Skeletal muscle satellite cell (primary cell): ENCODE results near the gene NDUFAF8.

Experiments
- H3K27me3 ChIP-seq: 2 replicates; pipeline ENCODE4 v1.7.0; 2013; ENCODE audit warnings: low read length; ENCODE audit not compliant: control insufficient read depth, insufficient read depth
- H3K36me3 ChIP-seq: 2 replicates; pipeline ENCODE4 v1.7.0; 2013; ENCODE audit warnings: mild to moderate bottlenecking, control low read depth, low read length; ENCODE audit not compliant: insufficient read depth
- H3K4me1 ChIP-seq: 2 replicates; pipeline ENCODE4 v1.7.0; 2013; ENCODE audit warnings: low read length; ENCODE audit not compliant: control insufficient read depth, insufficient read depth
- H3K4me2 ChIP-seq: 2 replicates; pipeline ENCODE4 v1.7.0; 2013; ENCODE audit warnings: mild to moderate bottlenecking, low read length
- H3K4me3 ChIP-seq: 2 replicates; pipeline ENCODE4 v1.7.0; 2013; ENCODE audit warnings: low read length
- H3K9ac ChIP-seq: 2 replicates; pipeline ENCODE4 v1.7.0; 2013; ENCODE audit warnings: mild to moderate bottlenecking, low read depth, low read length, moderate library complexity
- H3K9me3 ChIP-seq: replicated peaks from 2 replicates; pipeline ENCODE4 v1.7.0; 2013; ENCODE audit warnings: mild to moderate bottlenecking, control low read depth, low read length

Gene NDUFAF8

GRCh38 chr17:81263371-81264181 lies 24.5 kb downstream of the NDUFAF8 start:
- Histone ChIP-seq H3K4me2 (no peak overlapping the region), H3K27me3 (no peaks in the 10 kb centered on the region), H3K4me1 (no peaks in the 10 kb centered on the region), H3K9ac (no peak overlapping the region), H3K36me3 (peaks cover 63% of the 10 kb centered on the region), H3K4me3 (no peak overlapping the region), H3K9me3 (no peaks in the 10 kb centered on the region)

DNA sequence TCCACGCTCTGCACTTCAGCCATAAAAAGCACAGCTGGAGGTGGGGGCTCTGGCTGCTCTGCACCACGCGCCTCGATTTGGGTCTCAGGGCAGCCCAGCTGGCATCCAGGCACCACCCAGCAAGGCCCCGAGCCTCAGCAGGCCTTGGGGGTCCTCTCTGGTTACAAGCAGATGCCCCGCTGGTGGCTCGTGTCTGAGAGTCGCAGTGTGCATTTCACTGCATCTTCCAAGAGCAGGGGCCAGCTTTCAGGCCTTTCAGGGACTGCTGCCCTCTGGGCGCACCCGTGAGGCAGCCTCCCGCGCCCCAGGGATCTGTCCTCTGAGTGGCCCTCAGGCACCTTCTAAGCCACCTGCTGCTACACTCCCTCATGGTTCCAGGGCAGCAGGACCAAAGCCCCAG lies 25.5 kb downstream of the NDUFAF8 start:
- no peaks in the 10 kb centered on the region for H3K9me3 ChIP-seq
- peaks cover 61% of the 10 kb centered on the region for H3K36me3 ChIP-seq
- no peak overlapping the region for H3K9ac ChIP-seq
- H3K27me3 ChIP-seq: no peaks in the 10 kb centered on the region
- H3K4me1 ChIP-seq: no peaks in the 10 kb centered on the region
- no peak overlapping the region for H3K4me3 ChIP-seq
- no peak overlapping the region for H3K4me2 ChIP-seq

DNA sequence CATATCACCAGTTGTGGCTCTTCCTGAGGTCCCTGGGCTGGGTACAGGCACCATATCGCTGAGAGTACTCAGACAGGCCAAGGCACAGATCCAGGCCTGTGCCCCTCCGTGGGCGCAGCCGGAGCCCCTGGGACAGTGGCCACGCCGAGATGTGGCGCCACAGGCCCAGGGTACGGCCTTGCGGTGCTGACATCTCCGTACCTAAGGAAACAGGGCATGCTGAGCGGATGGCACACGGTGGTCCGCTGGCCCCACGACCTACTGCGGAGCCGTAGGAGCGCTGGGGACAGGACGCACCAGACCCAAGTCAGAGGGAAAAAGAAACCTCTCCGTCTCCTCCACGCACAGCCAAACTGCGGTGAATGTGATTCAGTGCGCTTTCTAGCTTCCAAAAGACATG lies 26.5 kb downstream of the NDUFAF8 start:
- H3K36me3 ChIP-seq: peaks cover 59% of the 10 kb centered on the region
- H3K4me2 ChIP-seq: no peak overlapping the region
- H3K27me3 ChIP-seq: no peaks in the 10 kb centered on the region
- no peaks in the 10 kb centered on the region for H3K4me1 ChIP-seq
- no peak overlapping the region for H3K4me3 ChIP-seq
- H3K9ac ChIP-seq: no peak overlapping the region
- no peaks in the 10 kb centered on the region for H3K9me3 ChIP-seq

DNA sequence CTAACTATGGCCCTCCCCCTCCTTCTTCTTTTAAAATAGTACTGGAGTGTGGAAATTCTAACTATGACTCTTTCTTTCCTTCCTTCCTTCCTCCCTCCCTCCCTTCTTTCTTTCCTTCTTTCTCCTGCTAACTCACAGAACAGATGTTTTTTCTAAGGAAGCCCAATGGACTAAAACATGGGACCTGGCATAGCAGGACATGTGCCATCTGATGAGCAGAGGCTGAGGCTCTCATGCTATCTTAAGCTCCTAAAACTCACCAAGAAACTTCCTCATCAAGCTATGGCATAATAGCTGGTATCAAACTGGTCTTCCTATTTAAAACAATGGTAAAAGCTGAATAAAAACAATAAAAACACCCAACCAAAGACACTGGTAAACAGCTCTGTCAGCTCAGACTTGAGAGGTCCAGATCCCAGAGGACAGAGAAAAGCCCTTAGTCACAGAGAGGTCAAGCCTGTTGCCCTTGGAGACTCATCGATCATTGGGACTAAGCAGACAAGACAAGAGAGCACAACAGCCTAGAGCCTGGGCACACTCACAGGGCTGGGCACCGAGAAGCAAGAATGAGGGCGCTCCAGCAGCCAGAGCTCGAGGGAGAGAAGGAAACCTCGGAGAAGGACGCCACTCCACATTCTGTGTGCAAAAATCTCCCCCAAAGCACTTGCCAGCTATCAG lies 28.4 kb downstream of the NDUFAF8 start:
- H3K4me1 ChIP-seq: no peaks in the 10 kb centered on the region
- no peak overlapping the region for H3K4me3 ChIP-seq
- peaks cover 48% of the 10 kb centered on the region for H3K36me3 ChIP-seq
- no peak overlapping the region for H3K9ac ChIP-seq
- no peaks in the 10 kb centered on the region for H3K27me3 ChIP-seq
- no peak overlapping the region for H3K4me2 ChIP-seq
- no peaks in the 10 kb centered on the region for H3K9me3 ChIP-seq

DNA sequence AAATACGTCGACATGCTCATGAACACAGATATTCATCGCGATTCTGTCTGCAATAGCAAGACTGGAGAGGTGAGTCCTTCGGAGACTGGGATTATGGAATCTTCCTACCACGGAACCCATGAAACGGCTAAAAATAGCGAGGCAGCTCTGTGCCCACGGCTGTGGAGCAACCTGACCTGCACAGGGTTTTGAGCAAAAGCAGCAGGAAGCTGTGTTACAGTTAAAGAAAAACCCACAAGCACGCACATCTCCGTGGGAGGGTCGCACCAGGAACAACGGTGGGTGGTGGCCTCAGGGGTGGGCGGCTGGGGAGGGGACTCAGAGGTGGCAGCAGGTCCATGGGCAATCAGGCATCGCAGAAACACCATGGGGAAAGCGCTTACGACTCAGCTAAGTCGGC lies 31.2 kb downstream of the NDUFAF8 start:
- Histone ChIP-seq H3K9me3 (no peaks in the 10 kb centered on the region), H3K4me3 (no peak overlapping the region), H3K4me1 (no peaks in the 10 kb centered on the region), H3K27me3 (no peaks in the 10 kb centered on the region), H3K36me3 (peaks cover 64% of the 10 kb centered on the region), H3K9ac (no peak overlapping the region), H3K4me2 (no peak overlapping the region)

DNA sequence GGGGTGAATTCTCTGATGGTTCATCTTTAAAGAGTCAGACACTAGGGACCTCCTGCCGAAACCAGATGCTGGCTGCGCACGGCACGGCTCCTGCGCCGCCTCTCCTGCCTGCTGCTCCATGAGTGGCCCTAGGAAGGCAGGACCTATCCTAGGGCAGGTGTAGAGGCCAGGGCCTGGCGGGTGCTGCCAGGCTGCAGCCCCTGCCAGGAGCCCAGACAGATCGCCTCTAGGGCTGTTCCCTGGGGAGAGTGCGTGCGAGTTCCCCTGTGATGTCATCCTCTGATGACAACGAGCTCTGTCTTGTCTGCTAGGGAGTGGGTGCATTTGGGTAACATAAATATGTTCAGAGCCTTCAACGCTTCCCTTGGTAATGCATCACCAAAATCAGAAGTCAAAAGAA lies 32.1 kb downstream of the NDUFAF8 start:
- Histone ChIP-seq H3K4me3 (no peak overlapping the region), H3K4me2 (no peak overlapping the region), H3K9ac (no peak overlapping the region), H3K9me3 (no peaks in the 10 kb centered on the region), H3K36me3 (peaks cover 63% of the 10 kb centered on the region), H3K4me1 (no peaks in the 10 kb centered on the region), H3K27me3 (no peaks in the 10 kb centered on the region)

DNA sequence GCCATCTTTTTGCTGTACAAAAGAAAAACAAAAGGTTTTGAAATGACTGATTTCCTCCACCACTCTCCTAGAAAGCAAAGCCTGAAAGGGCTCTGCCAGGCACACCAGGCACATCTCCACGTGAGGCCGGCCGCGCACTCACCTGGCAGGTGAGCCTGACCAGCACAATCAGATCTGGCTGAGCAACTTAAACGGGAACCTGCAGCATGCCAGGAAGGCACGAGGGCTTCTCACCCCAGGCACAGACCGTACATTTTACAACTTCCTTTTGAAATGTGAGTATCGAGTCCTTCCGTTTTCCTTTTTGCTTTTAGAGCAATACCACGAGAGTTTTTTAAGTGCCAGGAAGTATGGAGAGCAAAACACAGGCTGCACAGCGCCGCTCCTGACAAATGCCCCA lies 33.5 kb downstream of the NDUFAF8 start:
- Histone ChIP-seq H3K36me3 (peaks cover 66% of the 10 kb centered on the region), H3K4me3 (no peak overlapping the region), H3K9me3 (no peaks in the 10 kb centered on the region), H3K4me2 (no peak overlapping the region), H3K27me3 (no peaks in the 10 kb centered on the region), H3K9ac (no peak overlapping the region), H3K4me1 (no peaks in the 10 kb centered on the region)

DNA sequence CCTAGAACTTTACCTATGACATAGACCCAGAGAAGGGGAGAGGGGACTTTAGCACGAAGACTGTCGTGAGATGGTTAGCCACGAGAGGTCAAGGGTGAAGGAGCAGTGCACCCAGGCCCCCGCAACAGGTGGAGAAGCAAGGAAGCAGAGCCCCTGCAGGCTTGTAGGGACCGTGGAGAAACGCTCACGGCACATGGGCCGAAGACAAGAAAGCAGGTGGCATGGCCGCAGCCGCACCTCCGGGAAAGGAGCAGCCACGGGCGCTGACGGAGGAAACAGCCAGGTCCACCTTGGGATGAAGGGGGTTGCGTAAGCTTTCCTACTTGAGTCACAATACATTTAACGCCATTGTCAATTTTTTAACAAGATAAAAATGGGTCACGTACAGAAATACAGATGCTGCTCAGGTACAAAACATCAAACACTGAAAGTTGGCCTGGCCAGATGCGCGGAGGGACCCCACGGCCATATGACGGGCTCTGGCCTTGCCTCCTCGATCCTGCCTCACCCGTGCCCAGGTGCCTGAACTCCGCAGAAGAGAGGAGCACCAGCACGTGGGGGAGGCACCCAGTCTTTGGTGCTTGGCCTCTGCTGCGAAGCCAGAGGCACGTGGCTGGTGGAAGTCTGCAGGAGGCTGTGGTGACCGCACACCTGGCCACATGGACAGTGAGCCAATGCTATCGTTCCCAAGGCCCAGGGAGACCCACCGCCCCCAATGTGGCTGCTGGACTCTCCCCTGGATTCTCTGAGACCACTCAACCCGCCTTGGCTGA lies 34.8 kb downstream of the NDUFAF8 start:
- no peaks in the 10 kb centered on the region for H3K9me3 ChIP-seq
- H3K36me3 ChIP-seq: peaks cover 60% of the 10 kb centered on the region
- H3K4me3 ChIP-seq: no peak overlapping the region
- no peak overlapping the region for H3K9ac ChIP-seq
- no peak overlapping the region for H3K4me2 ChIP-seq
- H3K27me3 ChIP-seq: no peaks in the 10 kb centered on the region
- no peaks in the 10 kb centered on the region for H3K4me1 ChIP-seq

DNA sequence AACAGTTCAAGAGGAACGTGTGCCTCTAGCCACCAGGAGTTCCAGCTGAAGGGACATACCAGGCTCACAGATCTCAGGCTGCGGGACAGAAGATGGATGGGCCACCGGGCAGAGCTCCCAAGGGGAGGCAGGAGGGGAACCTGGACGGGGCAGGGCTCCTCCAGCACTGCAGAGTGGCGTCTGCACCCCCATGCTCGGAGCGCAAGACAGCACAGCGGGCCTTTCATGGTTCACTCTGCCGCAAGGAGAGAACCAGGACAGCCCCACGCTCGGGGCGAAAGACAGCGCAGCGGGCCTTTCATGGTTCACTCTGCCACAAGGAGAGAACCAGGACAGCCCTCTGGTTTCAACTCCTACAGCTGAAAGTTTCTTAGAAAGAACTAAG lies 35.3 kb downstream of the NDUFAF8 start:
- H3K4me1 ChIP-seq: no peaks in the 10 kb centered on the region
- no peaks in the 10 kb centered on the region for H3K27me3 ChIP-seq
- no peaks in the 10 kb centered on the region for H3K9me3 ChIP-seq
- H3K4me3 ChIP-seq: no peak overlapping the region
- peaks cover 60% of the 10 kb centered on the region for H3K36me3 ChIP-seq
- no peak overlapping the region for H3K4me2 ChIP-seq
- H3K9ac ChIP-seq: no peak overlapping the region

GRCh38 chr17:81276781-81277180 lies 37.7 kb downstream of the NDUFAF8 start:
- H3K27me3 ChIP-seq: no peaks in the 10 kb centered on the region
- H3K4me1 ChIP-seq: no peaks in the 10 kb centered on the region
- no peak overlapping the region for H3K9ac ChIP-seq
- H3K4me3 ChIP-seq: no peak overlapping the region
- H3K4me2 ChIP-seq: no peak overlapping the region
- H3K36me3 ChIP-seq: peaks cover 64% of the 10 kb centered on the region
- H3K9me3 ChIP-seq: no peaks in the 10 kb centered on the region

DNA sequence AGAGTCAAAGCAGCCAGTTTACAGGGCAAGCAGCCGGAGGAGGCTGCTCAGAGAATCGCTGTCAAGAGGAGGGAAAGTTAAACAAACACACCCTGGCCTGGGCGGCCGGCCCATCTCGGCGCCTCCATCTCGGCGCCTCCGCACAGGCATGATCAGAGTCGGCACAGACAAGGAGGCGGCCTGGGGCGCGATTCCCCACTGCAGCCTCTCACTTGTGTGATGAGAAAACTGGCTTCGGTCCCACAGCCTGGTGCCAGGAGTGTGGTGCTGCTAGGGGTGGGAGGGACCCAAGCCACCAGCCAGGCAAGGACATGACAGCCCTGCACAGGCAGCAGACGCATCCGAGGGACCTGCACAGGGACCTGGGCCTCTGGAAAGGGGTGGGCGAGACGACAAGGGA lies 38.3 kb downstream of the NDUFAF8 start:
- no peaks in the 10 kb centered on the region for H3K27me3 ChIP-seq
- H3K9ac ChIP-seq: no peak overlapping the region
- no peak overlapping the region for H3K4me2 ChIP-seq
- no peak overlapping the region for H3K4me3 ChIP-seq
- H3K9me3 ChIP-seq: no peaks in the 10 kb centered on the region
- no peaks in the 10 kb centered on the region for H3K4me1 ChIP-seq
- peaks cover 63% of the 10 kb centered on the region for H3K36me3 ChIP-seq
